ENCODE data around the gene TRANK1.

- TF ChIP-seq CTCF (conservative IDR thresholded peaks at IDR 0.05; ENCODE audit: low read depth, low read length) (no peak), EZH2 (IDR thresholded peaks at IDR 0.05; ENCODE audit: borderline replicate concordance, low read depth, low read length, poor library complexity, severe bottlenecking) (no peak)
Measured at GRCh38 chr3:36993326-36994283, 48.8 kb upstream of the TRANK1 start, which contains the start of gene MLH1.
